H9 (cell line): ENCODE results near the gene CD58. TPM values are rescaled to one million over a fixed set of nuclear protein-coding genes. Genes with fewer than 3 reads are reported as not detected.

Experiments
- DNase-seq: peaks from one replicate; pipeline ENCODE4 v3.0.0-alpha.2; 2017
- H2AFZ ChIP-seq: one replicate; pipeline ENCODE4 v1.6.1; 2013; ENCODE audit warnings: mild to moderate bottlenecking, low read length, control low read depth, moderate library complexity
- H2AK5ac ChIP-seq: 2 replicates; pipeline ENCODE4 v1.6.1; 2013; ENCODE audit warnings: low read length, control low read depth, mixed read lengths; ENCODE audit not compliant: insufficient read length
- H2BK120ac ChIP-seq: one replicate; pipeline ENCODE4 v1.6.1; 2013; ENCODE audit warnings: low read depth, mild to moderate bottlenecking, low read length, control low read depth, inconsistent platforms; ENCODE audit not compliant: poor library complexity, severe bottlenecking
- H2BK12ac ChIP-seq: 2 replicates; pipeline ENCODE4 v1.6.1; 2013; ENCODE audit warnings: low read length, control low read depth, mixed read lengths, low read depth; ENCODE audit not compliant: insufficient read length
- H2BK15ac ChIP-seq: 2 replicates; pipeline ENCODE4 v1.6.1; 2013; ENCODE audit warnings: low read depth, low read length, control low read depth
- H2BK20ac ChIP-seq: one replicate; pipeline ENCODE4 v1.6.1; 2013; ENCODE audit warnings: low read depth, mild to moderate bottlenecking, low read length, control low read depth, inconsistent platforms; ENCODE audit not compliant: poor library complexity, severe bottlenecking
- H2BK5ac ChIP-seq: 2 replicates; pipeline ENCODE4 v1.6.1; 2013; ENCODE audit warnings: low read length, control low read depth, mixed read lengths; ENCODE audit not compliant: insufficient read length
- H3K14ac ChIP-seq: 2 replicates; pipeline ENCODE4 v1.6.1; 2013; ENCODE audit warnings: low read length, control low read depth; ENCODE audit not compliant: insufficient read depth
- H3K18ac ChIP-seq: 2 replicates; pipeline ENCODE4 v1.6.1; 2013; ENCODE audit warnings: low read depth, mild to moderate bottlenecking, mixed read lengths, low read length, control low read depth; ENCODE audit not compliant: insufficient read length
- H3K23ac ChIP-seq: 2 replicates; pipeline ENCODE4 v1.6.1; 2013; ENCODE audit warnings: low read length, control low read depth, mixed read lengths, low read depth; ENCODE audit not compliant: insufficient read length
- H3K23me2 ChIP-seq: 2 replicates; pipeline ENCODE4 v1.6.1; 2013; ENCODE audit warnings: low read depth, mild to moderate bottlenecking, mixed read lengths, low read length, control low read depth; ENCODE audit not compliant: insufficient read length, poor library complexity, severe bottlenecking
- H3K27ac ChIP-seq: 2 replicates; pipeline ENCODE4 v1.5.1; 2013; ENCODE audit warnings: low read length, control low read depth, mixed read lengths, low read depth; ENCODE audit not compliant: insufficient read length
- H3K27me3 ChIP-seq: 2 replicates; pipeline ENCODE4 v1.6.1; 2013; ENCODE audit warnings: low read length, control low read depth, inconsistent platforms; ENCODE audit not compliant: insufficient read depth
- H3K4ac ChIP-seq: 2 replicates; pipeline ENCODE4 v1.6.1; 2013; ENCODE audit warnings: low read depth, mild to moderate bottlenecking, control low read depth, inconsistent platforms, low read length, moderate library complexity
- H3K4me1 ChIP-seq: 2 replicates; pipeline ENCODE4 v1.6.1; 2013; ENCODE audit warnings: low read length, control low read depth, inconsistent platforms; ENCODE audit not compliant: insufficient read depth
- H3K4me2 ChIP-seq: 2 replicates; pipeline ENCODE4 v1.6.1; 2013; ENCODE audit warnings: low read length, control low read depth, mixed read lengths; ENCODE audit not compliant: insufficient read length, insufficient read depth
- H3K56ac ChIP-seq: 2 replicates; pipeline ENCODE4 v1.6.1; 2013; ENCODE audit warnings: low read depth, mild to moderate bottlenecking, mixed read lengths, low read length, control low read depth; ENCODE audit not compliant: insufficient read length
- H3K79me1 ChIP-seq: 2 replicates; pipeline ENCODE4 v1.6.1; 2013; ENCODE audit warnings: low read depth, mild to moderate bottlenecking, moderate library complexity, low read length, control low read depth, inconsistent platforms; ENCODE audit not compliant: insufficient read depth, poor library complexity, severe bottlenecking
- H3K79me2 ChIP-seq: 2 replicates; pipeline ENCODE4 v1.6.1; 2013; ENCODE audit warnings: low read length, control low read depth, inconsistent platforms; ENCODE audit not compliant: insufficient read depth
- H3K9ac ChIP-seq: 2 replicates; pipeline ENCODE4 v1.6.1; 2013; ENCODE audit warnings: low read length, control low read depth, mixed read lengths; ENCODE audit not compliant: insufficient read length; ENCODE audit errors: extremely low read depth
- H3K9me3 ChIP-seq: one replicate; pipeline ENCODE4 v1.6.1; 2013; ENCODE audit warnings: low read depth, low read length, inconsistent platforms; ENCODE audit not compliant: control insufficient read depth
- H3T11ph ChIP-seq: one replicate; pipeline ENCODE4 v1.6.1; 2013; ENCODE audit warnings: mild to moderate bottlenecking, low read length, control low read depth, inconsistent platforms
- H4K20me1 ChIP-seq: one replicate; pipeline ENCODE4 v1.6.1; 2013; ENCODE audit not compliant: control insufficient read depth, insufficient read length, insufficient read depth
- H4K5ac ChIP-seq: 2 replicates; pipeline ENCODE4 v1.6.1; 2013; ENCODE audit warnings: low read depth, mild to moderate bottlenecking, mixed read lengths, low read length, control low read depth; ENCODE audit not compliant: insufficient read length
- H4K8ac ChIP-seq: replicated peaks from 2 replicates; pipeline ENCODE4 v1.6.1; 2013; ENCODE audit warnings: low read length, control low read depth, mixed read lengths, low read depth; ENCODE audit not compliant: insufficient read length
- H4K91ac ChIP-seq: 2 replicates; pipeline ENCODE4 v1.6.1; 2013; ENCODE audit warnings: low read depth, mild to moderate bottlenecking, moderate library complexity, mixed read lengths, low read length, control low read depth; ENCODE audit not compliant: insufficient read length
- H3K27ac Mint-ChIP-seq, 3 experiments: 2 replicates in 2 of 3; 3 replicates in 1 of 3; pipeline ENCODE4 v1.8.0; 2020 to 2021; ENCODE audit warnings: mixed read lengths in 3 of 3, mild to moderate bottlenecking in 1 of 3, moderate library complexity in 1 of 3
- H3K27me3 Mint-ChIP-seq: 2 replicates; pipeline ENCODE4 v1.8.0; 2021; ENCODE audit warnings: low read depth, mild to moderate bottlenecking, moderate library complexity, mixed read lengths
- H3K36me3 Mint-ChIP-seq, 3 experiments: 2 replicates in 2 of 3; 3 replicates in 1 of 3; pipeline ENCODE4 v1.8.0; 2020 to 2021; ENCODE audit warnings: low read depth in 3 of 3, mixed read lengths in 3 of 3; ENCODE audit not compliant: insufficient read depth in 1 of 3
- H3K4me1 Mint-ChIP-seq, 2 experiments: 2 replicates each; pipeline ENCODE4 v1.8.0; 2020; ENCODE audit warnings: mixed read lengths in 2 of 2
- H3K4me3 Mint-ChIP-seq, 2 experiments: 2 replicates in 1 of 2; 3 replicates in 1 of 2; pipeline ENCODE4 v1.8.0; 2020 to 2021; ENCODE audit warnings: mild to moderate bottlenecking in 2 of 2, mixed read lengths in 2 of 2, moderate library complexity in 1 of 2
- H3K9me3 Mint-ChIP-seq, 2 experiments: 2 replicates in 1 of 2; 3 replicates in 1 of 2; pipeline ENCODE4 v1.8.0; 2020; ENCODE audit warnings: mild to moderate bottlenecking in 2 of 2, mixed read lengths in 2 of 2, moderate library complexity in 1 of 2
- CTCF ChIP-seq: fragments of 200-600 bp; sonication (generic); conservative IDR thresholded peaks from 3 replicates; pipeline ENCODE4 v1.8.0; 2021; ENCODE audit warnings: antibody characterized with exemption, mild to moderate bottlenecking
- WGBS: extraction: QIAGEN DNeasy Blood & Tissue Kit; methylation state at CpG from one replicate; pipeline ENCODE4 v1.1.7; 2013; ENCODE audit warnings: missing lambda C conversion rate, low lambda C conversion rate, mixed read lengths; ENCODE audit not compliant: insufficient read length; ENCODE audit errors: extremely low coverage; 5-methylcytosine and 5-hydroxymethylcytosine counted together
- total RNA-seq: library from RNA; stranded (reverse); gene quantifications from 2 replicates; pipeline ENCODE4 v1.2.1, GENCODE V29; 2021

The CD58 gene
- total RNA-seq, 1 experiment from 2014 or later = 4.3 TPM

- H3K4me3 Mint-ChIP-seq = no peak overlapping the region
- no peak overlapping the region for H4K5ac ChIP-seq
- H4K8ac ChIP-seq = no peak overlapping the region
- H3K23ac ChIP-seq = no peak overlapping the region
- H3K79me1 ChIP-seq = no peaks in the 10 kb centered on the region
- H2BK12ac ChIP-seq = no peak overlapping the region
- no peak overlapping the region for H2BK120ac ChIP-seq
- no peak overlapping the region for H3K9ac ChIP-seq
- H3K9me3 ChIP-seq = no peaks in the 10 kb centered on the region
- H3K79me2 ChIP-seq = no peaks in the 10 kb centered on the region
- no peak overlapping the region for H2BK15ac ChIP-seq
- DNase-seq = no peak
- no peak overlapping the region for H2AK5ac ChIP-seq
- H3K27me3 Mint-ChIP-seq = no peaks in the 10 kb centered on the region
- no peak overlapping the region for H3K18ac ChIP-seq
- no peak for TF ChIP-seq CTCF
- H3K27ac Mint-ChIP-seq = no peak overlapping the region
- H3K4ac ChIP-seq = no peak overlapping the region
- no peaks in the 10 kb centered on the region for H3K23me2 ChIP-seq
- no peak overlapping the region for H2BK20ac ChIP-seq
- no peak overlapping the region for H3K27ac ChIP-seq
- H3K4me2 ChIP-seq = no peak overlapping the region
- no peak overlapping the region for H3K56ac ChIP-seq
- WGBS = no CpG with 5 or more reads among the region's 2 CpGs
- no peak overlapping the region for H3K14ac ChIP-seq
- no peaks in the 10 kb centered on the region for H3K4me1 ChIP-seq
- H4K20me1 ChIP-seq = no peaks in the 10 kb centered on the region
- no peak overlapping the region for H2AFZ ChIP-seq
- H3K9me3 Mint-ChIP-seq = peaks cover 5 to 8% of the 10 kb centered on the region in 2 experiments; a peak in 4 of 5 replicates
- no peak overlapping the region for H3T11ph ChIP-seq
- peaks cover 0 to 7% (median 4%) of the 10 kb centered on the region in 3 experiments; a peak in 4 of 7 replicates for H3K36me3 Mint-ChIP-seq
- no peak overlapping the region for H4K91ac ChIP-seq
- H2BK5ac ChIP-seq = no peak overlapping the region
- peaks cover 0 to under 1% of the 10 kb centered on the region in 2 experiments; a peak in 2 of 4 replicates for H3K4me1 Mint-ChIP-seq
- no peaks in the 10 kb centered on the region for H3K27me3 ChIP-seq
These were observed 45.4 kb downstream of the CD58 start for GRCh38 chr1:116525440-116525839.
